Neural cell (in vitro differentiated cells): ENCODE data around the gene TRPM1. TPM values are rescaled to one million over a fixed set of nuclear protein-coding genes. Genes with fewer than 3 reads are reported as not detected.

Experiments
- H2AFZ ChIP-seq: fragments of 200-600, 300-800 bp; sonication (generic), shearing (Covaris generic); 2 replicates; pipeline ENCODE4 v1.6.0; 2014; ENCODE audit warnings: low read depth, mild to moderate bottlenecking, antibody characterized with exemption, low read length, moderate library complexity
- H3F3A ChIP-seq: fragments of 200-600 bp; shearing (Covaris generic); 2 replicates; pipeline ENCODE4 v1.6.1; 2016; ENCODE audit warnings: mild to moderate bottlenecking, moderate library complexity, mixed read lengths, antibody characterized with exemption, low read length; ENCODE audit not compliant: insufficient read depth, poor library complexity, severe bottlenecking
- H3K27ac ChIP-seq: fragments of 200-600, 300-800 bp; sonication (generic), shearing (Covaris generic); 2 replicates; pipeline ENCODE4 v1.5.1; 2014; ENCODE audit warnings: mild to moderate bottlenecking, low read length, moderate library complexity
- H3K27me3 ChIP-seq: fragments of 300-800, 200-600 bp; sonication (generic), shearing (Covaris generic); 2 replicates; pipeline ENCODE4 v1.6.0; 2014; ENCODE audit warnings: mild to moderate bottlenecking, low read depth, low read length, moderate library complexity; ENCODE audit not compliant: insufficient read depth
- H3K36me3 ChIP-seq: fragments of 300-800, 200-600 bp; sonication (generic), shearing (Covaris generic); 2 replicates; pipeline ENCODE4 v1.5.1; 2014; ENCODE audit warnings: mild to moderate bottlenecking, antibody characterized with exemption, low read length, moderate library complexity; ENCODE audit not compliant: insufficient read depth
- H3K4me2 ChIP-seq: fragments of 300-800, 200-600 bp; sonication (generic), shearing (Covaris generic); 2 replicates; pipeline ENCODE4 v1.6.0; 2014; ENCODE audit warnings: mild to moderate bottlenecking, low read length
- H3K4me3 ChIP-seq: fragments of 300-800, 200-600 bp; sonication (generic), shearing (Covaris generic); 2 replicates; pipeline ENCODE4 v1.5.1; 2014; ENCODE audit warnings: mild to moderate bottlenecking, low read length, moderate library complexity
- H3K79me2 ChIP-seq: fragments of 200-600 bp; shearing (Covaris generic); replicated peaks from 2 replicates; pipeline ENCODE4 v1.6.0; 2014; ENCODE audit warnings: mild to moderate bottlenecking, low read length, moderate library complexity; ENCODE audit not compliant: insufficient read depth
- H3K9ac ChIP-seq: fragments of 300-800, 200-600 bp; sonication (generic), shearing (Covaris generic); 2 replicates; pipeline ENCODE4 v1.6.1; 2016; ENCODE audit warnings: mild to moderate bottlenecking, low read length, mixed read lengths
- H3K9me2 ChIP-seq: fragments of 200-600 bp; shearing (Covaris generic); 2 replicates; pipeline ENCODE4 v1.6.1; 2016; ENCODE audit warnings: mild to moderate bottlenecking, low read length, mixed read lengths; ENCODE audit not compliant: insufficient read depth
- H3K9me3 ChIP-seq: fragments of 200-600, 300-800 bp; sonication (generic), shearing (Covaris generic); 2 replicates; pipeline ENCODE4 v1.6.1; 2016; ENCODE audit warnings: mild to moderate bottlenecking, mixed run types, low read length, moderate library complexity, mixed read lengths
- H4K20me1 ChIP-seq: fragments of 200-600 bp; shearing (Covaris generic); 2 replicates; pipeline ENCODE4 v1.6.1; 2016; ENCODE audit warnings: mild to moderate bottlenecking, mixed run types; ENCODE audit not compliant: insufficient read depth
- CTCF ChIP-seq: fragments of 450-650 bp; IDR thresholded peaks from 2 replicates; pipeline ENCODE4 v1.5.1; 2014; ENCODE audit warnings: antibody characterized with exemption, mild to moderate bottlenecking, moderate library complexity; ENCODE audit not compliant: poor library complexity, severe bottlenecking
- EP300 ChIP-seq: fragments of 450-650 bp; conservative IDR thresholded peaks from 2 replicates; pipeline ENCODE4 v1.6.1; 2014; ENCODE audit warnings: antibody characterized with exemption, mild to moderate bottlenecking, moderate library complexity; ENCODE audit not compliant: poor library complexity, severe bottlenecking
- EZH2 ChIP-seq: fragments of 200-600, 300-800 bp; shearing (Covaris generic), sonication (generic); IDR thresholded peaks from 2 replicates; pipeline ENCODE4 v1.6.1; 2014; ENCODE audit warnings: antibody characterized with exemption, low read length, borderline replicate concordance, mild to moderate bottlenecking; ENCODE audit not compliant: insufficient read depth, poor library complexity, severe bottlenecking
- MXI1 ChIP-seq: fragments of 450-650 bp; conservative IDR thresholded peaks from 2 replicates; pipeline ENCODE4 v1.6.1; 2014; ENCODE audit warnings: antibody characterized with exemption, mild to moderate bottlenecking; ENCODE audit not compliant: poor library complexity, severe bottlenecking
- POLR2AphosphoS5 ChIP-seq: IDR thresholded peaks from 2 replicates; pipeline ENCODE4 v1.6.1; 2012
- RAD21 ChIP-seq: fragments of 450-650 bp; conservative IDR thresholded peaks from 2 replicates; pipeline ENCODE4 v1.6.1; 2014; ENCODE audit warnings: antibody characterized with exemption, mild to moderate bottlenecking, moderate library complexity
- REST ChIP-seq: IDR thresholded peaks from 2 replicates; pipeline ENCODE4 v1.6.1; 2012; ENCODE audit warnings: borderline replicate concordance
- SMC3 ChIP-seq: fragments of 450-650 bp; conservative IDR thresholded peaks from 2 replicates; pipeline ENCODE4 v1.6.1; 2014; ENCODE audit warnings: antibody characterized with exemption, mild to moderate bottlenecking, moderate library complexity; ENCODE audit not compliant: poor library complexity
- TAF1 ChIP-seq: IDR thresholded peaks from 2 replicates; pipeline ENCODE4 v1.6.1; 2012; ENCODE audit warnings: low read depth
- polyA plus RNA-seq: library from polyadenylated mRNA; depleted of rRNA; stranded (reverse); fragments of >200 nt; gene quantifications from 2 replicates; pipeline ENCODE4 v1.2.3, GENCODE V29; 2014

Gene TRPM1
- polyA plus RNA-seq, 1 donor from 2014 or later = not detected

- Histone ChIP-seq H3K79me2 (peaks cover 14% of the 10 kb centered on the region), H3K9me3 (no peaks in the 10 kb centered on the region), H3K4me3 (no peak overlapping the region)
These were observed 111.5 kb downstream of the TRPM1 start for GRCh38 chr15:30990036-30990435.

GRCh38 chr15:30985081-30985531 lies 116.4 kb downstream of the TRPM1 start:
- Histone ChIP-seq H4K20me1 (no peaks in the 10 kb centered on the region), H3K27ac (no peak overlapping the region), H3K9ac (no peak overlapping the region), H3K27me3 (no peaks in the 10 kb centered on the region), H3K4me3 (no peak overlapping the region), H3K4me2 (no peak overlapping the region), H3K36me3 (no peaks in the 10 kb centered on the region), H3K79me2 (peaks cover 4% of the 10 kb centered on the region), H3K9me2 (no peaks in the 10 kb centered on the region), H2AFZ (no peak overlapping the region), H3F3A (no peaks in the 10 kb centered on the region), H3K9me3 (no peaks in the 10 kb centered on the region)
- TF ChIP-seq REST (no peak), POLR2AphosphoS5 (no peak), MXI1 (no peak), EP300 (no peak), SMC3 (no peak), CTCF (no peak), EZH2 (no peak), RAD21 (no peak)

More at GRCh38 chr15:30990036-30990435, 111.5 kb downstream of the TRPM1 start:
- peaks cover 9% of the 10 kb centered on the region for H3K27me3 ChIP-seq
- H3K36me3 ChIP-seq = no peaks in the 10 kb centered on the region
- no peak overlapping the region for H3K27ac ChIP-seq
- H3K4me2 ChIP-seq = no peak overlapping the region
- no peak overlapping the region for H3K9ac ChIP-seq
- no peaks in the 10 kb centered on the region for H4K20me1 ChIP-seq
- no peaks in the 10 kb centered on the region for H3F3A ChIP-seq
- H3K9me2 ChIP-seq = no peaks in the 10 kb centered on the region
- no peak for TF ChIP-seq POLR2AphosphoS5
- TF ChIP-seq RAD21 = no peak
- TF ChIP-seq TAF1 = no peak
- no peak for TF ChIP-seq CTCF
- TF ChIP-seq REST = no peak
- no peak overlapping the region for H2AFZ ChIP-seq
